GM13977 (cell line): Measurements from ENCODE around the gene EN1.

ENCODE experiments used
- DNase-seq: peaks from one replicate; pipeline ENCODE4 v3.0.0; 2012; ENCODE audit warnings: low spot score
- in situ Hi-C: fragments of 300-500 bp; cut with MboI; formaldehyde crosslinking; loops from one replicate; pipeline ENCODE4 v1.12.0; 2022; ENCODE audit warnings: low sequenced_read_pairs, low pct_unique_long_range_greater_than_20kb, mixed read lengths, inconsistent platforms; ENCODE audit not compliant: unreplicated experiment
- TF ChIP-seq, protein P1 (sequence below): IDR thresholded peaks from 2 replicates; pipeline ENCODE4 v1.5.1; 2012; ENCODE audit warnings: mild to moderate bottlenecking, control low read depth; ENCODE audit not compliant: insufficient read depth; ENCODE audit errors: extremely low read depth, missing control alignments

Gene EN1

DNA sequence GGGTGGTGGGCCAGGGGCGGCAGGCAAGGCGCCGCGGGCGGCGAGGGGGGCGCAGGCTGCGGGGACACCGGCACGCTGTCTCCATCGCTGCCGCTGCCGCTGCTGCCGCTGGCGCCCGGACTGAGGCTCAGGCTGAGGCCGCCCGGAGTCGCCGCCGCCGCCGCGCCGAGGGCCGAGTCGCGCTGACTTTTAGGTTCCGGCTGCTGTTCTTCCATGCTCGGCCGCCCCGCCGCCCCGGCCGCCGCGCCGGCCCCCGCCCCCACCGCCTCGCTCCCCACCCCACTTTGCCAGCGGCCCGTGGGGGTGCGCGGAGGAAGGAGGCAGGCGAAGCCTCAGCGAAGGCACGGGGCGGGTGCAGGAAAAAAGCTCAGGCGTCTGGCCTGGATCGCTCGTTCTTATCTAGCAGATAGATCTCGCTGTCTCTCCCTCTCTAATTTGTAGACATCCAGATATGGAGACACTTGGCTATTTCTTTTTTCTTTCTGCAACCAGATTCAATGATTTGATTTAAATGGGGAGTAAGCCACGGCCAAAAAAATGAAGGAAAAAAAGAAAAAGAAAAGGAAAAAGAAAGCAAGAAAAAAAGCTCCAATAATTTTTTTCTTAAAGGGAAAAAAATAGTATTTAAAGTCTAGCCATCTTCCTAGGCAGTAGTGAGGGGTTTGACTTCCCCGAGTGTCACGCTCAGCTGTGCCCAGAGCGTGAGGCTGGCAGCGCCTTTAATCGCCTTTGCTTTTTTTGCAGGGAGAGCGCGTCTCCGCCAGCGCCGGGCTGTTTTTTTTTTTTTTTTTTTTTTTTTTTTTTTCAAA lies at the start of gene EN1:
Gene EN1, minus strand, starts transcription at position 696 of the 809 bp plus-strand sequence. Its CDS starts 481 bp downstream, at position 215.
- in situ Hi-C loops: no loop called here
- TF ChIP-seq, protein P1, sequence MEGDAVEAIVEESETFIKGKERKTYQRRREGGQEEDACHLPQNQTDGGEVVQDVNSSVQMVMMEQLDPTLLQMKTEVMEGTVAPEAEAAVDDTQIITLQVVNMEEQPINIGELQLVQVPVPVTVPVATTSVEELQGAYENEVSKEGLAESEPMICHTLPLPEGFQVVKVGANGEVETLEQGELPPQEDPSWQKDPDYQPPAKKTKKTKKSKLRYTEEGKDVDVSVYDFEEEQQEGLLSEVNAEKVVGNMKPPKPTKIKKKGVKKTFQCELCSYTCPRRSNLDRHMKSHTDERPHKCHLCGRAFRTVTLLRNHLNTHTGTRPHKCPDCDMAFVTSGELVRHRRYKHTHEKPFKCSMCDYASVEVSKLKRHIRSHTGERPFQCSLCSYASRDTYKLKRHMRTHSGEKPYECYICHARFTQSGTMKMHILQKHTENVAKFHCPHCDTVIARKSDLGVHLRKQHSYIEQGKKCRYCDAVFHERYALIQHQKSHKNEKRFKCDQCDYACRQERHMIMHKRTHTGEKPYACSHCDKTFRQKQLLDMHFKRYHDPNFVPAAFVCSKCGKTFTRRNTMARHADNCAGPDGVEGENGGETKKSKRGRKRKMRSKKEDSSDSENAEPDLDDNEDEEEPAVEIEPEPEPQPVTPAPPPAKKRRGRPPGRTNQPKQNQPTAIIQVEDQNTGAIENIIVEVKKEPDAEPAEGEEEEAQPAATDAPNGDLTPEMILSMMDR: no peak
- no peak for DNase-seq

GRCh38 chr2:118893100-118893499 lies 45.7 kb upstream of the EN1 start:
- in situ Hi-C loops: loop anchor here (25.0 kb wide), 1 partner anchor 394 kb away; no protein-coding TSS in a partner anchor
- TF ChIP-seq, protein P1: no peak
- DNase-seq: no peak

- TF ChIP-seq, protein P1: no peak
- in situ Hi-C loops: loop anchor here (25.0 kb wide), 1 partner anchor 397 kb away; no protein-coding TSS in a partner anchor
- no peak for DNase-seq
Measured at GRCh38 chr2:118889995-118890394, 42.5 kb upstream of the EN1 start.

GRCh38 chr2:118883792-118884191 lies 36.3 kb upstream of the EN1 start:
- DNase-seq: no peak
- in situ Hi-C loops: loop anchor here (25.0 kb wide), 1 partner anchor 404 kb away; no protein-coding TSS in a partner anchor
- TF ChIP-seq, protein P1: no peak

GRCh38 chr2:118882693-118883336 lies 35.4 kb upstream of the EN1 start:
- TF ChIP-seq, protein P1: peak; percentile 94
- peak; percentile 62 for DNase-seq
- in situ Hi-C loops: loop anchor here (25.0 kb wide), 1 partner anchor 404 kb away; no protein-coding TSS in a partner anchor

GRCh38 chr2:118881490-118882129 lies 34.2 kb upstream of the EN1 start:
- in situ Hi-C loops: loop anchor here (25.0 kb wide), 1 partner anchor 406 kb away; no protein-coding TSS in a partner anchor
- TF ChIP-seq, protein P1: peak; percentile 84
- DNase-seq: peak; percentile 53
